B cell (primary cell): Measurements from ENCODE around the gene KCNK18. TPM values are rescaled to one million over a fixed set of nuclear protein-coding genes. Genes with fewer than 3 reads are reported as not detected.

Experiments
- ATAC-seq: fragments of 200-7000 bp; cut with Tn5 transposase; one replicate; pipeline ENCODE4 v1.10.0; 2021; ENCODE audit warnings: low read depth, mild to moderate bottlenecking, moderate number of reproducible peaks, moderate library complexity
- CTCF ChIA-PET: fragments of 350-600 bp; sonication (Branson Sonifier 250); formaldehyde crosslinking; loops from one replicate; lab custom pipeline; 2021; ENCODE audit warnings: antibody characterized with exemption, inconsistent platforms; lab: Charles Lee
- POLR2A ChIA-PET: fragments of 350-600 bp; sonication (Branson Sonifier 250); formaldehyde crosslinking; loops from one replicate; lab custom pipeline; 2021; ENCODE audit warnings: antibody characterized with exemption; lab: Charles Lee
- DNase-seq: peaks from one replicate; pipeline ENCODE4 v3.0.0; 2013
- H2AFZ ChIP-seq: 2 replicates; pipeline ENCODE4 v1.6.1; 2012; ENCODE audit warnings: mild to moderate bottlenecking, low read depth, low read length; ENCODE audit not compliant: insufficient read depth, poor library complexity, severe bottlenecking
- H3K27ac ChIP-seq, 2 donors: 1 replicate in 1 of 2; 2 replicates in 1 of 2; pipeline ENCODE4 v1.5.1; 2012 to 2013; ENCODE audit warnings: low read length in 2 of 2, mild to moderate bottlenecking in 2 of 2, moderate library complexity in 1 of 2
- H3K27me3 ChIP-seq, 4 experiments: fragments of 200-600 bp in 1 of 4; sonication (generic) in 1 of 4; replicated peaks in 1 of 4; 1 replicate in 2 of 4; 2 replicates in 2 of 4; pipeline versions ENCODE4 v1.6.1 to v1.7.0; 2013 to 2016; ENCODE audit warnings: low read length in 3 of 4, mild to moderate bottlenecking in 2 of 4, mixed read lengths in 1 of 4, moderate library complexity in 1 of 4; ENCODE audit not compliant: insufficient read depth in 4 of 4, control insufficient read depth in 3 of 4; ENCODE audit errors: control extremely low read depth in 1 of 4
- H3K36me3 ChIP-seq, 2 experiments: replicated peaks in 1 of 2; 1 replicate in 1 of 2; 2 replicates in 1 of 2; pipeline versions ENCODE4 v1.6.1 to v1.7.1; 2013; ENCODE audit warnings: low read length in 1 of 2; ENCODE audit not compliant: insufficient read depth in 2 of 2, control insufficient read depth in 1 of 2; ENCODE audit errors: control extremely low read depth in 1 of 2, extremely low read depth in 1 of 2
- H3K4me1 ChIP-seq, 2 donors: fragments of 200-600 bp in 1 of 2; sonication (generic) in 1 of 2; 1 replicate in 1 of 2; 2 replicates in 1 of 2; pipeline versions ENCODE4 v1.5.1 to v1.6.1; 2013 to 2017; ENCODE audit warnings: low read length in 2 of 2; ENCODE audit not compliant: control insufficient read depth in 2 of 2, insufficient read depth in 2 of 2
- H3K4me2 ChIP-seq: replicated peaks from 2 replicates; pipeline ENCODE3; 2012; ENCODE audit warnings: mild to moderate bottlenecking, low read depth, low read length; ENCODE audit not compliant: poor library complexity, severe bottlenecking
- H3K4me3 ChIP-seq, 5 experiments: fragments of 200-600 bp in 1 of 5; sonication (generic) in 1 of 5; 1 replicate in 3 of 5; 2 replicates in 2 of 5; pipeline versions ENCODE4 v1.5.1 to v1.7.0; 2011 to 2016; ENCODE audit warnings: low read length in 4 of 5, mild to moderate bottlenecking in 4 of 5, low read depth in 2 of 5, control low read depth in 1 of 5, moderate library complexity in 1 of 5; ENCODE audit not compliant: insufficient read depth in 1 of 5; ENCODE audit errors: control extremely low read depth in 1 of 5, extremely low read depth in 1 of 5
- H3K79me2 ChIP-seq: fragments of 200-600 bp; sonication (generic); one replicate; pipeline ENCODE4 v1.6.0; 2016; ENCODE audit warnings: low read length; ENCODE audit not compliant: control insufficient read depth, insufficient read depth
- H3K9ac ChIP-seq: fragments of 200-600 bp; sonication (generic); 2 replicates; pipeline ENCODE4 v1.6.1; 2017; ENCODE audit warnings: mild to moderate bottlenecking, low read length, moderate library complexity
- H3K9me3 ChIP-seq, 3 donors: one replicate each; pipeline versions ENCODE4 v1.6.1 to v1.7.1; 2013; ENCODE audit warnings: low read length in 2 of 3; ENCODE audit not compliant: control insufficient read depth in 2 of 3, insufficient read depth in 1 of 3; ENCODE audit errors: control extremely low read depth in 1 of 3
- H4K20me1 ChIP-seq: 2 replicates; pipeline ENCODE4 v1.6.0; 2012; ENCODE audit warnings: mild to moderate bottlenecking, low read length; ENCODE audit not compliant: insufficient read depth, control insufficient read depth, poor library complexity, severe bottlenecking
- H3K27ac Mint-ChIP-seq: one replicate; pipeline ENCODE4 v1.8.0; 2021; ENCODE audit warnings: mixed read lengths
- H3K27me3 Mint-ChIP-seq: one replicate; pipeline ENCODE4 v1.8.0; 2021; ENCODE audit warnings: mixed read lengths
- H3K4me1 Mint-ChIP-seq: one replicate; pipeline ENCODE4 v1.8.0; 2021; ENCODE audit warnings: mixed read lengths
- H3K4me3 Mint-ChIP-seq: one replicate; pipeline ENCODE4 v1.8.0; 2021; ENCODE audit warnings: mixed read lengths
- H3K9me3 Mint-ChIP-seq: one replicate; pipeline ENCODE4 v1.8.0; 2022; ENCODE audit warnings: mixed read lengths; ENCODE audit not compliant: insufficient read depth
- CTCF ChIP-seq: fragments of 200-600 bp; IDR thresholded peaks from one replicate; pipeline ENCODE4 v1.8.0; 2022; ENCODE audit warnings: antibody characterized with exemption, mild to moderate bottlenecking
- EZH2 ChIP-seq: IDR thresholded peaks from 2 replicates; pipeline ENCODE4 v1.6.1; 2012; ENCODE audit warnings: borderline replicate concordance, low read depth, mild to moderate bottlenecking, moderate library complexity, low read length; ENCODE audit not compliant: insufficient read depth, poor library complexity, severe bottlenecking
- WGBS: methylation state at CpG from one replicate; pipeline ENCODE4 v1.1.5; 2013; ENCODE audit warnings: missing lambda C conversion rate; ENCODE audit not compliant: insufficient coverage; 5-methylcytosine and 5-hydroxymethylcytosine counted together
- intact Hi-C: fragments of 100-400 bp; cut with micrococcal nuclease; formaldehyde crosslinking; loops from one replicate; pipeline ENCODE4 v1.10.0; 2022
- polyA plus RNA-seq: library from polyadenylated mRNA; depleted of rRNA; stranded (reverse); fragments of >200 nt; gene quantifications from 2 replicates; pipeline ENCODE4 v1.2.3, GENCODE V29; 2012
- total RNA-seq, 2 donors: library from RNA; stranded (reverse); fragments of 120-200 nt in 1 of 2; gene quantifications; 1 replicate in 1 of 2; 2 replicates in 1 of 2; pipeline versions ENCODE4 v1.2.3 to v1.2.4, GENCODE V29; 2013 to 2022

KCNK18 gene
- total and polyA plus RNA-seq, 2 donors (not counting 1 experiment from before 2014, with no cell fraction given), result not detected

GRCh38 chr10:117186832-117187615 lies 10.3 kb upstream of the KCNK18 start:
- Histone ChIP-seq H3K9me3 (peaks cover 0 to 8% (median 3%) of the 10 kb centered on the region in 3 donors), H3K4me3 (no peak overlapping the region), H3K79me2 (no peaks in the 10 kb centered on the region), H3K4me2 (no peak overlapping the region), H3K27me3 (no peaks in the 10 kb centered on the region), H3K27ac (no peak overlapping the region), H3K4me1 (no peaks in the 10 kb centered on the region), H3K9ac (no peak overlapping the region), H3K36me3 (no peaks in the 10 kb centered on the region), H2AFZ (no peak overlapping the region), H4K20me1 (no peaks in the 10 kb centered on the region)
- intact Hi-C loops, result no loop called here
- no peak for ATAC-seq
- no peak for DNase-seq
- TF ChIP-seq EZH2 (no peak), CTCF (no peak)
- Mint-ChIP-seq H3K9me3 (no peaks in the 10 kb centered on the region), H3K4me1 (no peaks in the 10 kb centered on the region), H3K4me3 (no peak overlapping the region), H3K27me3 (no peaks in the 10 kb centered on the region), H3K27ac (no peak overlapping the region)
- ChIA-PET CTCF (interaction anchor here (1.0 to 4.1 kb wide), 2 partner anchors 12 to 391 kb away, joined by 3 to 16 read pairs; no protein-coding TSS in a partner anchor), POLR2A (no interaction called here)
- WGBS, result 74% methylated on average over 3 of the region's 4 CpGs

- 100% methylated on average over 1 of the region's 2 CpGs for WGBS
- H3K27ac ChIP-seq, result no peak overlapping the region
- no peak overlapping the region for H2AFZ ChIP-seq
- H4K20me1 ChIP-seq, result no peaks in the 10 kb centered on the region
- Mint-ChIP-seq H3K27me3 (no peaks in the 10 kb centered on the region), H3K4me3 (no peak overlapping the region), H3K4me1 (no peaks in the 10 kb centered on the region), H3K27ac (no peak overlapping the region), H3K9me3 (no peaks in the 10 kb centered on the region)
- no peak overlapping the region for H3K9ac ChIP-seq
- no peak for ATAC-seq
- ChIA-PET POLR2A (no interaction called here), CTCF (interaction anchor here (4.1 kb wide), 1 partner anchor 13 kb away, joined by 16 read pairs; no protein-coding TSS in a partner anchor)
- H3K36me3 ChIP-seq, result no peaks in the 10 kb centered on the region
- no peak overlapping the region for H3K4me3 ChIP-seq
- TF ChIP-seq CTCF (no peak), EZH2 (no peak)
- DNase-seq, result no peak
- no peaks in the 10 kb centered on the region for H3K79me2 ChIP-seq
- no peaks in the 10 kb centered on the region for H3K27me3 ChIP-seq
- peaks cover 0 to 8% (median 3%) of the 10 kb centered on the region in 3 donors for H3K9me3 ChIP-seq
- no peaks in the 10 kb centered on the region for H3K4me1 ChIP-seq
- no peak overlapping the region for H3K4me2 ChIP-seq
- intact Hi-C loops, result no loop called here
These were observed 8.9 kb upstream of the KCNK18 start for GRCh38 chr10:117188371-117188770.
